ENCODE measurements around the gene PLCZ1. TPM values are rescaled to one million over a fixed set of nuclear protein-coding genes. Genes with fewer than 3 reads are reported as not detected.

PLCZ1 gene
- total and polyA plus RNA-seq, 9 of the 15 experiments (the other 6 are each of a cell fraction or from before 2014, with no cell fraction given): not detected

DNA sequence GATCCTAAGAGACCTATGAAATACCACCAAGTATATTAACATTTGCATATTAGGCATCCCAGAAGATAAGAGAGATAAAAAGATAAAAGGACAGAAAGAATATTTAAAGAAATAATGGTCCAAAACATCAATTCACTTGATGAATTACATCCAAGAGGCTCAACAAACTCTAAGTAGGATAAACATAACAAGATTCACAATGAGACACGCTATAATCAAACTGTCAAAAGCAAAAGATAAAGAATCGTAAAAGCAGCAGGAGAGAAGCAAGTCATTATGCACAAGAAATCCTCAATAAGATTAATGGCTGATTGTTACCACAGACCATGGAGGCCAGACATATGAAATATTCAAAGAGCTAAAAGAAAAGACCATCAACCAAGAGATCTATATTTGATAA, 79.6 kb downstream of the PLCZ1 start:
- POLR2A ChIA-PET: no interaction called here
- no peaks in the 10 kb centered on the region for H3K4me1 ChIP-seq (replicated peaks in 1 of 2; ENCODE audit: control insufficient read depth in 2 of 2, insufficient read depth in 2 of 2, low read length in 2 of 2)
- FAIRE-seq: no peak
- DNase-seq (ENCODE audit: extremely low read depth in 1 of 4, low spot score in 3 of 4): no peak
- H3K4me2 ChIP-seq (ENCODE audit: insufficient read depth, low read length): no peak overlapping the region
- H3K4me3 ChIP-seq: no peak overlapping the region
- no peak for TF ChIP-seq RNF2 (IDR thresholded peaks at IDR 0.05)
- H4K20me1 ChIP-seq (replicated peaks; ENCODE audit: control insufficient read depth, insufficient read depth, low read length): no peaks in the 10 kb centered on the region
- in situ Hi-C loops (cut with MboI) (no loop called here), intact Hi-C loops (cut with micrococcal nuclease) (no loop called here)
- H3K79me2 ChIP-seq (ENCODE audit: control insufficient read depth, insufficient read depth, low read length): no peaks in the 10 kb centered on the region
- H3K9ac ChIP-seq (ENCODE audit: insufficient read depth in 1 of 2, low read depth in 2 of 2, low read length in 2 of 2): no peak overlapping the region
- H3K9me3 ChIP-seq (replicated peaks; ENCODE audit: control insufficient read depth, insufficient read depth, low read depth, low read length): no peaks in the 10 kb centered on the region
- CTCF ChIA-PET (ENCODE audit: low intra/inter-chr PET ratio): no interaction called here
- no TSS peak for BruUV-seq (replicated peaks)
- no peaks in the 10 kb centered on the region for H3K9me1 ChIP-seq (ENCODE audit: control insufficient read depth, insufficient read depth, low read length)
- H3K27me3 ChIP-seq (ENCODE audit: control insufficient read depth in 2 of 2, insufficient read depth in 2 of 2, low read length in 2 of 2): no peaks in the 10 kb centered on the region
- H3K27ac ChIP-seq (ENCODE audit: extremely low read depth, low read depth, low read length): no peak overlapping the region
- no peak overlapping the region for H2AFZ ChIP-seq (ENCODE audit: low read depth, low read length)
- H3K36me3 ChIP-seq (ENCODE audit: control insufficient read depth, insufficient read depth, low read length): no peaks in the 10 kb centered on the region
- ATAC-seq: no peak
- WGBS (ENCODE audit: insufficient coverage, low coverage, missing lambda C conversion rate): 33% methylated on average over 2 of the region's 2 CpGs

DNA sequence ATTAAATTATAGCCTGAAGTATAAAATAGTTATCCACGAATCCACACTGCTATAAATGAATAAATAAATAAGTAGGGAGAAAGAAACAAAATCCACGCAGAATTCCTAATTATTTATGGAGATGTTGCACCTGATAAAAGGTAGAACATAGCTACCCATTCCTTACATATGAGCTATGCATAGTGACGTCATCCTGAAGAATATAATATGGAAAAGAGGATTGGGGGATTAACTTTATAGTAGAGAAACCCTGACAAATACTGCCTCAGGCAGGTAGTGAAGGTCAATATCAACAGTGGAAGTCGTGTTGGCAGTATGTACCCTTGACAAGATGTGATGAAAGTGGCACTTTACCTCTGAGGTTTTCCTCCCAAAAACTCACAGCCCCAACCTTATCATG, 82.5 kb downstream of the PLCZ1 start:
- Histone ChIP-seq H3K9ac (ENCODE audit: insufficient read depth in 1 of 2, low read depth in 2 of 2, low read length in 2 of 2) (no peak overlapping the region), H3K9me3 (replicated peaks; ENCODE audit: control insufficient read depth, insufficient read depth, low read depth, low read length) (no peaks in the 10 kb centered on the region), H3K79me2 (ENCODE audit: control insufficient read depth, insufficient read depth, low read length) (no peaks in the 10 kb centered on the region), H2AFZ (ENCODE audit: low read depth, low read length) (no peak overlapping the region), H3K4me2 (ENCODE audit: insufficient read depth, low read length) (no peak overlapping the region), H3K4me3 (no peak overlapping the region), H3K27ac (ENCODE audit: extremely low read depth, low read depth, low read length) (no peak overlapping the region), H3K27me3 (ENCODE audit: control insufficient read depth in 2 of 2, insufficient read depth in 2 of 2, low read length in 2 of 2) (no peaks in the 10 kb centered on the region), H4K20me1 (replicated peaks; ENCODE audit: control insufficient read depth, insufficient read depth, low read length) (no peaks in the 10 kb centered on the region), H3K9me1 (ENCODE audit: control insufficient read depth, insufficient read depth, low read length) (no peaks in the 10 kb centered on the region), H3K36me3 (ENCODE audit: control insufficient read depth, insufficient read depth, low read length) (no peaks in the 10 kb centered on the region), H3K4me1 (replicated peaks in 1 of 2; ENCODE audit: control insufficient read depth in 2 of 2, insufficient read depth in 2 of 2, low read length in 2 of 2) (no peaks in the 10 kb centered on the region)
- no peak for DNase-seq (ENCODE audit: extremely low read depth in 1 of 4, low spot score in 3 of 4)
- intact Hi-C loops (cut with micrococcal nuclease) (no loop called here), in situ Hi-C loops (cut with MboI) (no loop called here)
- no TSS peak for BruUV-seq (replicated peaks)
- no peak for FAIRE-seq
- ChIA-PET POLR2A (interaction anchor here (0.7 kb wide), 1 partner anchor 15 kb away, joined by 3 read pairs; no protein-coding TSS in a partner anchor), CTCF (ENCODE audit: low intra/inter-chr PET ratio) (no interaction called here)
- ATAC-seq: no peak
- TF ChIP-seq KLF13 (tag; IDR thresholded peaks at IDR 0.05; ENCODE audit: borderline replicate concordance, low read depth): no peak
- no peak for TF ChIP-seq ZNF518B (CRISPR knock-in tag; IDR thresholded peaks at IDR 0.05)
- TF ChIP-seq SREBF2 (CRISPR knock-in tag; IDR thresholded peaks at IDR 0.05): no peak
- no peak for TF ChIP-seq TFE3 (CRISPR knock-in tag; IDR thresholded peaks at IDR 0.05)
- no peak for TF ChIP-seq CHD2 (IDR thresholded peaks at IDR 0.05; ENCODE audit: low read depth, low read length)
- no peak for TF ChIP-seq CREB3 (tag; conservative IDR thresholded peaks at IDR 0.05; ENCODE audit: low read depth)
- 9% methylated on average over 4 of the region's 4 CpGs for WGBS (ENCODE audit: insufficient coverage, low coverage, missing lambda C conversion rate)
